ENCODE results near the gene SLC26A8.
"Not testable (repeated sequence)": the region's sequence is repeated elsewhere in the genome, so short reads cannot be mapped to it uniquely, and the experiment has no call there.

SLC26A8 gene

DNA sequence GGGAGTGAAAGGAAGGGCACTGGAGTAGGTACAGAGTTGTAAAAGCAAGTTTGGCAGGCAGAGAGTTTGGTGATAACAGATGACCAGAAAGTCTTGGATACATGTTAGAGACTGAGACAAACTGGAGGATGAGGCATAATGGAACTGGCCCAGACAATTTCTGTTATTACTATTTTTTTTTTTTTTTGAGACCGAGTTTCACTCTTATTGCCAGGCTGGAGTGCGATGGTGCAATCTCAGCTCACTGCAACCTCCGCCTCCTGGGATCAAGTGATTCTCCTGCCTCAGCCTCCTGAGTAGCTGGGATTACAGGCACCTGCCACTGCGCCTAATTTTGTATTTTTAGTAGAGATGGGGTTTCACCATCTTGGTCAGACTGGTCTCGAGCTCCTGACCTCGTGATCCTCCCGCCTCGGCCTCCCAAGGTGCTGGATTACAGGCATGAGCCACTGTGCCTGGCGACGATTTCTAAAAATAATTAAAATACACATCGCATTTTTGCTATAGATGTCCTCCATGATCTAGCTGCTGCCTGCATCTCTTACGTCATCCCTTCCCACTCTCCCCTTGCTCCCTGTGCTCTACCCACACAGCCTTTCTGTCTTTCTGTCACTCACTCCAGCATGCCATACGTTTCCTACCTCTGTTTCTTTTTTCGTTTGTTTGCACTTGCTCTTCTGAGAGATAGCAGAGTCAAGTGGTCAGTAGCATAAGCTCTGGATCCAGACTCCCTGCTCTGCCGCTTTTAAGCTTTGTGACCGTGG is 26.7 kb upstream of the SLC26A8 start:
- DNase-seq = no peak

DNA sequence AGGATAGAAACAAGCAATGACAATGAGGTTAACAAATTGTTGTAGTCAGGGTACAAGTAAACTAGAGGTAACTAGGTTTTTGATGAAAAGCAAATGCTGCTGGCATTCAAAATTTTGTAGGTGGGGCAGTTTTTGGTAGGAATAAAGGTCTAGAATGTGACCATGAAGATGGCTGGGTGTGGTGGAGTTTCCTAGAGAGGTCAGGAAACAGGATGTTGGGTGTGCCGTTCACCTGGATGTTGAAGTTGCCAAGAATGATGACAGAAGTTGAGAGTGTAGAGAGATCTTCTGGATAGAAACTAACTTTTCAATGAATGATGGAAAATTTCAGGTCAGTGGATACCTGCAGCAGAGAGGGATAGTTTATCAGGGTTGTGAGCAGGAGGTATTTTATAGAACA is 25.9 kb upstream of the SLC26A8 start:
- DNase-seq = no peak

DNA sequence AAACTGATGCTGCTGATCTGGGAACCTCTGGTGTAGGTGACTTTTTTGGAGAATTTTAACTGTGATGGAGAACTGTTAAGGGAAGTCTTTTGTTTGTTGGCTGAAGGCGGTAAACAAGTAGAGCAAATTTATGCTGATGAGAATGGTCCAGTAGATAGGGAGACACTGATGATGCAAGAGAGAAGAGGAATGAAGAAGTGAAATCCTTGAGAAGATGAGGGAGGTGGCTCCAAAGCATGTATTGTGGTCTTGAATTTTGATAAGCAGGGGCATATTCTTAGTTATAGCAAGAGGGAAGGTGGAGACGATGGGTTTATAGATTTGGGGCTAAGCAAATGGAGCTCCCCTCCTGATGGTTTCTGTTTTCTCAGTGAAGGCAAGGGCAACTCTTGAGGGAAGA is 25.1 kb upstream of the SLC26A8 start:
- no peak for DNase-seq

DNA sequence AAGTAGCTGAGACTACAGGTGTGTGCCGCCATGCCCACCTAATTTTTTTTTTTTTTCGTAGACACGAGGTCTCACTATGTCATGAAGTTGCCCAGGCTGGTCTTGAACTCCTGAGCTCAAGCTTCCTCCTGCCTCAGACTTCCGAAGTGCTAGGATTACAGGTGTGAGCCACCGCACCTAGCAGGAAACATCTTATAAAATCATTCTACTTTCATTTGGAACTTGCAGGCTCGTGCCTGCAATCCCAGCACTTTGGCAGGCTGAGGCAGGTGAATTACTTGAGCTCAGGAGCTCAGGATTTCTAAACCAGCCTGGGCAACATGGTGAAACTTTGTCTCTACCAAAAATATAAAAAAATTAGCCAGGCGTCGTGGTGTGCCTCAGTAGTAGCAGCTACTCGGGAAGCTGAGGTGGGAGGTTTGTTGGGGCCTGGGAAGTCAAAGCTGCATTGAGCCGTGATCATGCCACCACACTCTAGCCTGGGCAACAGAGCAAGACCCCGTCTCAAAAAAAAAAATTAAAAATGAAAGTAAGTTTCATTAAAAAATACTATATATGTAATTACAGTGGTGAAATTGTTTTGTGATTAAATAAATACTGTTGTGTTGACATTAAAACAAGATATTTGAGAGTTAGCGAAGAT is 18.3 kb upstream of the SLC26A8 start:
- no peak for DNase-seq

DNA sequence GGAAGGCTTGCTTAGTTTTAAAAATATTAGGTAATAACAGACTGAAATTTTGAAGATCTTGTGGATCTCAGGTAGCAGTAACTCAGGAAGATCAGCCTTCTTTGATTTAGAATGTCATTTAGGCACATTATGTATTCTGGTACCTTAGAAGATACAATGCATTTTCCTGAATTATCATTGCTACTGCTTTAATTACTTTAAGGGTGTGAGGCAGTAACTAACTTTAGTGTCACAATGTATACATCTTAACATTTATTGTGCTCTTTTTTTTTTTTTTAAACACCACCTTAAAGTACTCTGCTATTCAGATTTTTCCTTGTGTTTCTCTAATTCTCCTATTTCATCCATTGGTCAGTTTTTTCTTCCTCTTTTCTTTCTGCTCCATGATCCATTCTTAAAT is 16.5 kb upstream of the SLC26A8 start:
- no peak for DNase-seq

DNA sequence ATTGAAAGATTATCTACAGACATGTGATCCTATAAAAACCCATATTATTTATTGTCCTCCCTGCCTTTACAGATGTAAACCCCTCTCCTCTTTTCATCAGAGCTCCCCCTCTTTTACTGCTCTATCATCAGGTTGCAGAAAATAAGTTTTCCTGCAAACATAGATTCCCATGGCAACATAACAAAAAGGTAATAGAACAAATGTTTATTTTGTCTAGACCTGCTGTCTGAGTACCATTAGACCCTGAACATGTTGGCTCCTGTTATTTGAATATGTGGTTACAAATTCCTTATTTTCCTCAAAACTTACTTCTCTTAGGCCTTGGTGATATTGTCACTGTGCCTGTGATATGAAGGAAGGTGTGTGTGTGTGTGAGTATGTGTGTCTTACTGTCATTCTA is 14.7 kb upstream of the SLC26A8 start:
- no peak for DNase-seq

DNA sequence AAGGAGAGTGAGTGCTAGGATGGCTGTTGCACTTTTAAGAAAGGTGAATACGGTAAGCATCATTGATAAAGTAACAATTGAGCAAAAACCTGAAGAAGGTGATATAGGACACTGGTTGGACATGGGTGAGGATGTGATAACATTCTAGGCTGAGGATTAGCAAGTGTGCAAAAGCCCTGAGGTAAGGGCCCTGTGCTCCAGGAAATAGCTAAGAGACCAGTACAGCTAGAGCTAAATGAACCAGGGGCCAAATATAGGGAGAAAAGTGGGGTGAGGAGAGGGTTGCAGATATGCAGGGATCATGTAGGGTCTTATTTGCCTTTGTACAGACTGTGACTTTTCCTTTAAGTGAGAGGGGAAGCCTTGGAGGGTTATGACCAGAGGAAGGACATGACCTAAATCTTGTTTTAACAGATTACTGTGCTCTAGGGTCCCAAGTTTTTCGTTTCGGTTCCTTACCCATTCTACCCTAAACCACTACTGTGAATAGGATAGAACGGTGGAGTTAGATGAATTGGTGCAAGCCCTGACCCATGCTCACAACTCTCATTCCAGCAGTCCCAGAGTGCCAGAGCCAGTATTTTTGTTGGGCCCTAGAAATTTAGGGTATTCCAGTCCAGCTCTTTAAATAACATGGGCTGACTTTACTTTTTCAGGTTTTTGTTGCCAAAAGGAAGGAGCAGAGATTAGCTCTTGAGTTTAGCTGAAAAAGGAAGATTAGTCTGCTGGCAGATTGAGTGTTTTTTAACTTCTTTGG is 13.9 kb upstream of the SLC26A8 start:
- DNase-seq = no peak

DNA sequence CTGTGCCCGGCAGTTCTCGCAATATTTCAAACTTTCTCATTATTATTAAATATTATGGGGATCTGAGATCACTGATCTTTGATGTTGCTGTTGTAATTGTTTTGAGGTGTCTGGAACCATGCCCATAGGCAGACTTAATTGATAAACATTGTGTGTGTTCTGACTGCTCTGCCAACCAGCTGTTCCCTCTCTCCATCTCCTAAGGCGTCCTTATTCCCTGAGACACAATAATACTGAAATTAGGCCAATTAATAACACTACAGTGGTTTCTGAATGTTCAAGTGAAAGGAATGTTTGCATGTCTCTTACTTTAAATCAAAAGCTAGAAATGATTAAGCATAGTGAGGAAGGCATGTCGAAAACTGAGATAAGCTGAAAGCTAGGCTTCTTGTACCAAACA is 10.8 kb upstream of the SLC26A8 start:
- DNase-seq = no peak

DNA sequence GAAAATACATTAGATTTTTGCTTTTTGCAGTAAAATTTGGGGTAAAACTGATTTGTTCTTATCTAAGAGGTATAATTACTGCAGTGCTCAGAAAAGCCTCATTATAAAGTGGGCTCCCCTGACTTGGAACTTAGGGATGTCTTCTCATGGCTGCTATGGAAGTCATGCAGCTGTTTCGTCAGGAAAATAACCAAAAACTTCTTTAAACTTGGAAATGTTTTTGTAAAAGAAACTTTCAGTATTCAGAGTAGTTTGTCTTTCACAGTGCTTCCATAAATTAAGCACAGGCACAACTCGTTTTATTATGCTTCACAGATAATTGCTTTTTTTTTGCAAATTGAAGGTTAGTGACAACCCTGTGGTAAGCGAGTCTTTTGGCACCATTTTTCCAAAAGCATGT is 10.0 kb upstream of the SLC26A8 start:
- DNase-seq = no peak

DNA sequence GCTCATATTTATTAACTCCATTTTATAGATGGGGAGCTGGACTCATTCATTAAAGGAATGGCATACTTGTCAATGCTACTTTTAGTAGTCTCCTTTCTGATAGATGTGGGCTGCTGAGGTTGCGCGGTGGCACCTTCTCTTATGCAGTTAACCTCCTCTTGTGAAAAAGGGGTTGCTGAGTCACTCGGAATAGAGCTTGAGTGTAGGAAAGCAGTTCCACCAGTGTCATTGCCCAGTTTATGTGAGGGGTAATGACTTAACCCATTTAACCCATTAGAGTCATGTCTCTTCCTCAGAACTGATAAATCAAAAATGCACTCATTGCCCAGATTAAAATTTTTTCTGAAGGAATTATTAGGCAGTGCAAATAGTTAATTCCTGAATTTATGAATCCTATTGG is 9.5 kb upstream of the SLC26A8 start:
- peak; percentile 19 to 32 for DNase-seq

DNA sequence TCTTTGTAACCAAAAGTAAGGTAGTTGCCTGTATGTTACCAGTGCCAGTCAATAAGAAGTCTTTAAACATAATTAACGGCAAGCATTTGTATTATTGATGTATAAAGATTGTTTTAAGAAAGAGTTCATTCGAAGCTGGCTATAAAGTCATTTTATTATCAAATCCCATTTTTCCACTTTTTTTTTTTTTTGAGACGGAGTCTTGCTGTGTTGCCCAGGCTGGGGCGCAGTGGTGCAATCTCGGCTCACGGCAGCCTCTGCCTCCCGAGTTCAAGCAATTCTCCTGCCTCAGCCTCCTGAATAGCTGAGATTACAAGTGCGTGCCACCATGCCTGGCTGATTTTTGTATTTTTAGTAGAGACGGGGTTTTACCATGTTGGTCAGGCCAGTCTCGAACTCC is 8.7 kb upstream of the SLC26A8 start:
- not testable (repeated sequence) for DNase-seq

DNA sequence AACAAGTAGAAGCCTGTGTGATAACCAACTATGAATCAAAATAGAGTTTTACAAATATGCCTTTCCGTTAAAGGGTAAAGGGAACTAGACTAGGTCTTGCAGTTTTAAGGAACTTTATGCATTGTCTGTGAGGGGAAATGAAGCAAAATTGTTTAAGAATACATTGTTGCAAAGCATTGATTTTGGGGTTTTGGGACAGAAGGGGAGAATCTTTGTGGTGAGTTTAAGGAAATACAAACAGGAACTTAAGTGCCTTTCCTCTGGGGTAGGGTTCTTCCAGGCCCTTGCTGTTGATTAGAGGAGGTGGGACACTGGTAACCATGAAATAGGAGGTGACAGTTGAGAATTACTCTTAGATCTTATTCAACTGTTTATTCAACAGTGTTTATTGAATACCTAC is 7.8 kb upstream of the SLC26A8 start:
- no peak for DNase-seq

DNA sequence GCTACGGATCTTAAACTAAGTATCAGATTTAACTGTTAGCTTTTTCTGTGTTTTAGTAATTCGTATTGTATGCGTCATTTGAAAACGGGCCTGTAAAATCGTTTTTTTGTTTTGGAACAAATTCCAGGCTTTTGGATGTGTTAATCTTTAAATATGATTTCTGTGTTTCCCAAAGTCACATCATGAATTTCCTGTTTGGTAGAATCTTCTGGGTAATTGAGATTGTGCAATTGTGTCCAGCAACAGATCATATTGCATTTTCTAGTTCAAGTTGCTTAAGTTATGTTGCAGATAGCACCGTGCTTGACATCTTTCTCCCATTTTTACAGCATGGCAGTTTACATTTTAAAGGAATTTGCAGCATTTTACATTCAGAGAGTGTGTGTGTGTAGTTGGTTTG is 5.0 kb upstream of the SLC26A8 start:
- no peak for DNase-seq

DNA sequence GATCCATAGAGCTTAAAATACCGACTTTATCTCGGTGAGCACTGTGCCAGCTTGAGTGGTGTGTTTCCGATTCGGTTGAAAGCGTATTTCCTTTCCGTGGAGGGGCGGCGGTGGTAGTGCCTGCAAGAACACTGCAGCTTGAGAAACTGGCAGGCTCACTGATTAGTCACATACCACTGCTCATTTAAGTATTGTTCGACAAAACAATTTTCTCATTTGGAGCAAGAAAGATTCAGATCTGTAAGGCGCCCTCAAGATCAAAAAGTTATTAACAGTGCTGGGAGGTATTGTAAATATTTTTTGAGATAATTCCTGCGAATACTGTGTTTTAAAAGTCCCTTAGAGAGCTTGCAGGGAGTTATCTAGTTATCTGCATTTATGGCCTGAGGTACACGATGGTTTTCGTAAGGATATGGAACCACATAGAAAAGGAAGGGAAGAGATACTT is 4.5 kb upstream of the SLC26A8 start:
- DNase-seq = peak; percentile 76 to 78

DNA sequence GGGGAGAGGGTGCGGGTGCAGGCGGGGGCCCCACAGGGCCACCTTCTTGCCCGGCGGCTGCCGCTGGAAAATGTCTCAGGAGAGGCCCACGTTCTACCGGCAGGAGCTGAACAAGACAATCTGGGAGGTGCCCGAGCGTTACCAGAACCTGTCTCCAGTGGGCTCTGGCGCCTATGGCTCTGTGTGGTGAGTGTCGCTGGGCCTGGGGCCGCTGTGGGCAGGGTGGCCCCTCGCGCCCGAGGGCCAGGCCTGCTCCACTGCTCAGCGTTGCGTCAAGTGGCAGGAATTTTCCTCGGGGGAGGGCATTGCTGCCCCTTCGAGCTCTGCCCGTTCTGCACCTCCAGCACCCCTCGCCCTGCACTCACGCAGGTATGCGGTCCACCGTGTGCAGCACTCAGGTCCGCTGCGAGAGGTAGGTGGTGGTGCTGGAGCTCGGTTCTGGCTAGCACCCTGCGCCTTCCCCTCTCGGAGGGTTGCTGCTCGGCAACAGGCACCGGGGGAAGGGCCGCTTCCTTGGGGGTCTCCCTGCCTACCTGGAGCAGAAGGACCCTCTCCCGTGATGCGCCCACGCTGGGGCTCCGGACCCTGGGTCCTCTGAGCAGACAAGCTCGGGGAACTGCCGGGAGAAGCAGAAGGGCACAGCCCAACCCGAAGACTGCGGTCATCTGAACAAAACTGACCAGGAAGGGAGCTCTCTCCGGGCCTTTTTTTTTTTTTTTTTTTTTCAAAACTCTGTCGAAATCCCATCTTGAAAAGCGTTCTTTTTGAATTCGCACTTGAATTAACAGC is 3.8 kb upstream of the SLC26A8 start:
- peak; percentile 30 to 55 for DNase-seq

DNA sequence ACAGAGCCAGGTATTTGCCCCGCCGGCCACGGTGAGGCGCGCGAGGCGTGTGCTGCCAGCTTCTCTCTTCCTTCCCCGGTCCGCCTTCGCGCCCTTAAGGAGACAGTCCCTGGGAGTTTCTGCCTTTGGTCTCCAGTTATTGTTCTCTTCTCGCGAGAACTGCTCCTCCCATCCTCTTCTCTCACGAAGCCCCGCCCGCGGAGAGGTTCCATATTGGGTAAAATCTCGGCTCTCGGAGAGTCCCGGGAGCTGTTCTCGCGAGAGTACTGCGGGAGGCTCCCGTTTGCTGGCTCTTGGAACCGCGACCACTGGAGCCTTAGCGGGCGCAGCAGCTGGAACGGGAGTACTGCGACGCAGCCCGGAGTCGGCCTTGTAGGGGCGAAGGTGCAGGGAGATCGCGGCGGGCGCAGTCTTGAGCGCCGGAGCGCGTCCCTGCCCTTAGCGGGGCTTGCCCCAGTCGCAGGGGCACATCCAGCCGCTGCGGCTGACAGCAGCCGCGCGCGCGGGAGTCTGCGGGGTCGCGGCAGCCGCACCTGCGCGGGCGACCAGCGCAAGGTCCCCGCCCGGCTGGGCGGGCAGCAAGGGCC is 3.2 kb upstream of the SLC26A8 start, which contains the start of gene MAPK14:
Gene MAPK14, plus strand, starts transcription at position 308 of the 587 bp plus-strand sequence. CDS start 350 bp downstream, outside the sequence.
- DNase-seq = peak; percentile 99

DNA sequence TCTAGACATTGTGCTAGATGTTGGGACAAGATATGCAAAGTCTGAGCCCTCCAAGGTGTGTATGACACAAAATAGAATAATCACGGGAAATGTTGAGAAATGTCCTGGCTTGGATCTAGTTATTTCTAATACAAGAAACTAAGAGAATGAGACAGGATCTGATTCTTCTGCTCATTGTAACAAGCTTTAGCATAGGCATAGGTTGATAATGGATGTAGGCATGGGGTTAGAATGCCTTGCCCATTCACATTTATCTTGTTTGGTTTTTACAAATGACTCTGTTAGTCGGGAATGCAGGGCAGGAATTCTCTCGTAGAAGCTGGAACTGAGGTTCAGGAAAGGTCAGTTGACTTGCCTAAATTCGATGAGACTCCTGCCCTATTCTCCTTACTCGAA is 1.5 kb upstream of the SLC26A8 start:
- no peak for DNase-seq

DNA sequence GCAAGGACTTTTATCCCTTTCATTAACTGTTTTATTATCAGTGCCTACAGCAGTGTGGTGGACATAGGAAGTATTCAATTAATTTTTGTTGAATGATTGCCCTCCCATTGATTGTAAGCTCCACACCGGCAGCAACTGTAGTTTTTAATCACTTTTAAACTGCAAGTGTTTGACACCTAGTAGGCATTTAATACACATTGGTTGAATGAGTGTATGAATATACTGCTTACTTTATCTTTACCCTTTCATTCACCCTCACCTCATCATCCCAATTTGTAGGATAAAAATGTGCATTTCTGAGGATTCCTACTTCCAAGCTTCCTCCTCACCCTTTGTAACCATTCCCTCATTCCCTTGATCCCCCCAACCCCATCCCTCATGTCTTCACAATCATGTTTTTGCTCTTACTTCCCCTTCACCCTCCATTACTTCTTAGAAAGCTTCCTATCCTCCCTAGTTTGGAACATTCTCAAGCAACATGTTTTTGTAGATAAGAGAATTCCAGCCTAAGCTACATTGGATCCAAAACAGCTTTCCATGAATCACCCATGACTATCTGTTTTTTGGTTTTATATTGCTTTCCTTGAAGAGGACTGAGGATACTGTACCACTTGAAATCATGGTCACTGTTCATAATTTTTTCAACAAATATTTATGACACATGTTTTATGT is 955 bp upstream of the SLC26A8 start:
- DNase-seq = no peak

DNA sequence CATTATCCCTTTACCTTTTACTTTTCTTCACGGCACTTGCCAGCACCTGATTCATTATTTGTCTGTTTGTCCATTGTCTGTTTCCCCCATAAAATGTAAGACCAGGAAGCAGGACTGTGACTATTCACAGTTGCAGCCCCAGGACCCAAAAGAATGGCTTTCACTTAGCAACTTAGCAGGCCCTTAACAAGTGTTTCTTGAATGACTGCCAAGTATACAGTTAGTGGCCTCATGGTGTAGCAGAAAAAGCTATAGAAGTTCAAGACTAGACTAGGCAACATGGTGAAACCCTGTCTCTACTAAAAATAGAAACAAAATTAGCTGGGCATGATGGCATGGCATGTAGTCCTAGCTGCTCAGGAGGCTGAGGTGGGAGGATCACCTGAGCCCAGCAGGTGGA is 4.3 kb downstream of the SLC26A8 start:
- DNase-seq = no peak

DNA sequence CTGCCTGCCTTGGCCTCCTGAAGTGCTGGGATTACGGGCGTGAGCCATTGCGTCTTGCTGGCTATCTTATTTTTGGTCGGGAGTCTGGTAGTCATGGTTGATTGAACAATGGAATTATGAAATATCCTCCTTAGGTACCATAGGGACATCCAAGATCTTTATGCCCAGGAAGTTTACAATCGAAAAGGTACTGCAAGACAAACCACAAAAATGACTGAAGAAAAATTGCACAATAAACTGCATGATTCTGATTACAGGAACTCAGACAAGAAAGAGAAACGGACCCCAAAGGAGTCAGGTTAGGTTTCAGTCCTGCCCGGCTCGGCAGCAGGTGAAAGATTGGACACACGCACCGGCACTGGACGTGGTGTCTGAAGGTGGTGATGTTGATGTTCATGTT is 5.3 kb downstream of the SLC26A8 start:
- DNase-seq = no peak

DNA sequence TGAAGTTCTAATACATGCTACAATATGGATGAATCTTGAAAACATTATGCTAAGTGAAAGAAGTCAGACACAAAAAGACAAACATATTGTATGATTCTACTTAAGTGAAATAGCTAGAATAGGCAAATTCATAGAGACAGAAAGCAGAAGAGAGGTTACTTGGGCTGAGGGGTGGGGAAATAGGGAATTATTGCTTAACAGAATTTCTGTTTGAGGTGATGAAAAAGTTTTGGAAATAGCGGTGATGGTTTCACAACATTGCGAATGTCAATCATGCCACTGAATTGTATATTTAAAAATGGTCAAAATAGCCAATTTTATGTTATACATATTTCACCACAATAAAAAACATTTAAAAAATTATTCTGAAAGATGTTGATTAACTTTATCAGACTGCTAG is 6.1 kb downstream of the SLC26A8 start:
- no peak for DNase-seq

DNA sequence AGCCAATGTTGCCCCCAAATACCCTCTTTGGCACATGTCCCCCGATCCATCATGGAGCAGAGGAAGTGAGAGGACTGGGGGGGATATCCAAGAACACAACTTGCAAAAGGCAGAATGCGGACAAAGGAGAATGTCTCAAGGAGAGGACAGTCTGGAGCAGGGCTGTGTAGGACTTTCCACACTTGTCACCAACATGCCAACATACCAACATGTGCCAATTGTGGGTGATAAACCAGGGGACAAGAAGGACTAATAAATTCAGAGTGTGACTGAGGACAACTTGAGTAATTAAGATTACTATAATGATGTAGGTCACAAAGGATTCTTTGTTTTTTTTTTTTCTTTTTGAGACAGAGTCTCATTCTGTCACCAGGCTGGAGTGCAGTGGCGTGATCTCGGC is 8.8 kb downstream of the SLC26A8 start:
- no peak for DNase-seq

All from activated CD4-positive, alpha-beta T cell treated with anti-CD3 and anti-CD28 coated beads for 4 hours (primary cell).